ENCODE results near the gene PRKN. TPM values are rescaled to one million over a fixed set of nuclear protein-coding genes. Genes with fewer than 3 reads are reported as not detected.

PRKN gene
- total and polyA plus RNA-seq, 9 donors: 3.0 to 15.0 (median 9.2) TPM

DNA sequence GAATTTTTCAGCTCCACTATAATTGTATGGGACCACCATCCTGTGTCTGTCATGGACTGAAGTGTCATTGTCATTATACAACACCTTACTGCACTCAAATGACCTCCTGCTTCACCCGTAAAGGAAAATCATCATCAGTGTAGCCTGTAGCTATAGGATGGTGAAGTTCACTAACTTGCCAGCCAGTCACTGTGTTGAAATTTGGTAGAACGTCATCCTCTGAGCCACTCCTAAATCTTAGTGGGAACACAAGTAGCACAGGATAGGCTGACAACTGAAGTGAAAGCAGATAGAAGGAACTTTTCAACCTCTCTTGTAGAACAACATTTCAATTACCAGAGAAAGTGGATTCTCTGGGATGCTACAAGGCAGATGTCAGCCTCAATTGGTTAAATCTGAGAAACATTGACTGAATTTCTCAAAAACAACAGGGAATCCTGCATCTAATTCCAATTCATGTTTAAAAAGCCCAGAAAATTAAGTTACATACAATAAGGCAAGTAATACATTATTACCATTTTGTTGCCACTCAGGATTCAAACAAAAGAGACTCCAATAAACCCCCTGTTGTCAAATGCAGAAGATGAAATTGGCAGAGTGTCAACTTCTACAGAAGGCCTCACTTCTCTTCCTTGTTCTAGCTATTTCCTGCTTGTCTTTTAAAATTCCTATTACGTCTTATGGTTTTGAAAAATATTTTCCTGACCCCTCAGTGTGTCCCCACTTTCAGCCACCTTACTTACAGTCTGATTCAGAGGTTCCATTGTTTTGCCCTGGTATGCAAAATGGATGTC, 805.8 kb downstream of the PRKN start:
- H3K9me3 ChIP-seq: no peaks in the 10 kb centered on the region
- intact Hi-C loops (cut with DNase I): no loop called here
- no peak overlapping the region for H3K4me3 ChIP-seq
- H3K27ac ChIP-seq: no peak overlapping the region
- H3K27me3 ChIP-seq: no peaks in the 10 kb centered on the region
- H3K4me1 ChIP-seq (ENCODE audit: insufficient read depth): no peaks in the 10 kb centered on the region
- TF ChIP-seq, protein P1, sequence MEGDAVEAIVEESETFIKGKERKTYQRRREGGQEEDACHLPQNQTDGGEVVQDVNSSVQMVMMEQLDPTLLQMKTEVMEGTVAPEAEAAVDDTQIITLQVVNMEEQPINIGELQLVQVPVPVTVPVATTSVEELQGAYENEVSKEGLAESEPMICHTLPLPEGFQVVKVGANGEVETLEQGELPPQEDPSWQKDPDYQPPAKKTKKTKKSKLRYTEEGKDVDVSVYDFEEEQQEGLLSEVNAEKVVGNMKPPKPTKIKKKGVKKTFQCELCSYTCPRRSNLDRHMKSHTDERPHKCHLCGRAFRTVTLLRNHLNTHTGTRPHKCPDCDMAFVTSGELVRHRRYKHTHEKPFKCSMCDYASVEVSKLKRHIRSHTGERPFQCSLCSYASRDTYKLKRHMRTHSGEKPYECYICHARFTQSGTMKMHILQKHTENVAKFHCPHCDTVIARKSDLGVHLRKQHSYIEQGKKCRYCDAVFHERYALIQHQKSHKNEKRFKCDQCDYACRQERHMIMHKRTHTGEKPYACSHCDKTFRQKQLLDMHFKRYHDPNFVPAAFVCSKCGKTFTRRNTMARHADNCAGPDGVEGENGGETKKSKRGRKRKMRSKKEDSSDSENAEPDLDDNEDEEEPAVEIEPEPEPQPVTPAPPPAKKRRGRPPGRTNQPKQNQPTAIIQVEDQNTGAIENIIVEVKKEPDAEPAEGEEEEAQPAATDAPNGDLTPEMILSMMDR (IDR thresholded peaks at IDR 0.05): no peak
- no peak for TF ChIP-seq EP300 (IDR thresholded peaks at IDR 0.05)
- no peaks in the 10 kb centered on the region for H3K36me3 ChIP-seq
- 64 to 65% (median 65%) methylated on average over 3 of the region's 3 CpGs for WGBS, 3 donors
- DNase-seq: no peak

DNA sequence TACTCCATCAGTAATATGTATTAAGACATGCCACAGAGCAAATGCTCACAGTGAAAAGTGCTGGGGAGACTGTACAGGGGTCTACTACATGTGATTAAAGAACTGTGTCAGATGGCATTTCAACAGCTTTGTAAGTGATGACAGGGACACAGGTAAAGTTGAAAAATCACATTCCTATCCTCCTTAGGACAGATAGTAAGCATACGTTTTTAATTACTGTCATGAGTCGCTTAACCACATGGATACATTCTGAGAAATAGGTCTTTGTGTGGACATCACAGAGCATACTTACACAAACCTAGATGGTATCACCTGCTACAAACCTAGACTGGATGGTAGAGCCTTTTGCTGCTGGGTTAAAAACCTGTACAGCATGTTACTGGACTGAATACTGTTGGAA, 807.9 kb downstream of the PRKN start:
- no peaks in the 10 kb centered on the region for H3K27me3 ChIP-seq
- H3K4me3 ChIP-seq: no peak overlapping the region
- no peak for TF ChIP-seq EP300 (IDR thresholded peaks at IDR 0.05)
- TF ChIP-seq, protein P1 (IDR thresholded peaks at IDR 0.05): no peak
- no peak for TF ChIP-seq POLR2A (IDR thresholded peaks at IDR 0.05)
- no peak for DNase-seq
- intact Hi-C loops (cut with DNase I): no loop called here
- no peak overlapping the region for H3K27ac ChIP-seq
- H3K4me1 ChIP-seq (ENCODE audit: insufficient read depth): no peaks in the 10 kb centered on the region
- H3K9me3 ChIP-seq: no peaks in the 10 kb centered on the region
- 74 to 98% (median 91%) methylated on average over 2 of the region's 2 CpGs for WGBS, 3 donors
- no peaks in the 10 kb centered on the region for H3K36me3 ChIP-seq

DNA sequence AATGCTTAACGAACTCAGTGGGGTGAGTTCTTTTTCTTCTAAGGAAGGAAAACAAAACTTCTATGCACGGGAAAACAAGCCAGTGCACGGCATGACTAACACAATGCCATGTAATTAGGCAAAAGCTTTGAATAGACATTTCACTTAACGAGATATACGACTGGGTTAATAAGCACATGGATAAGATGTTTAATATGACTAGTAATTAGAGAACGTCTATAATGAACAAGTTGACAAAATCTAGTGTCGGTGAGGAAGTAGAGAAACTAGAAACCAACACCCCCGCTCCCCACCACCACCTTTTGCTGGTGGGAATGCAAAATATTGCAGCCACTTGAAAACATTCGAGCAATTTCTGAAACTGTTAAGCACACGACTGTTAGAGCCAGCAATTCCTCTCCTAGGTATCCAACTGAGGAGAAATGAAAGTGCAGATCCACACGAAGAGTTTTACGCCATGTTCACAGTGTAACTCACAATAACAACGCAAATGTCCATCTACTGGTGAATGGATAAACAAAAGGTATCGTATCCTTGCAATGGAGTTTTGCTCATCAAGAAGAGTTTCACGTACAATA, 808.8 kb downstream of the PRKN start:
- intact Hi-C loops (cut with DNase I): no loop called here
- Histone ChIP-seq H3K36me3 (no peaks in the 10 kb centered on the region), H3K4me3 (no peak overlapping the region), H3K9me3 (no peaks in the 10 kb centered on the region), H3K27ac (no peak overlapping the region), H3K4me1 (ENCODE audit: insufficient read depth) (no peaks in the 10 kb centered on the region), H3K27me3 (no peaks in the 10 kb centered on the region)
- TF ChIP-seq, protein P1 (IDR thresholded peaks at IDR 0.05): no peak
- WGBS, 3 donors: 77 to 85% (median 78%) methylated on average over 15 of the region's 15 CpGs
- no peak for DNase-seq

DNA sequence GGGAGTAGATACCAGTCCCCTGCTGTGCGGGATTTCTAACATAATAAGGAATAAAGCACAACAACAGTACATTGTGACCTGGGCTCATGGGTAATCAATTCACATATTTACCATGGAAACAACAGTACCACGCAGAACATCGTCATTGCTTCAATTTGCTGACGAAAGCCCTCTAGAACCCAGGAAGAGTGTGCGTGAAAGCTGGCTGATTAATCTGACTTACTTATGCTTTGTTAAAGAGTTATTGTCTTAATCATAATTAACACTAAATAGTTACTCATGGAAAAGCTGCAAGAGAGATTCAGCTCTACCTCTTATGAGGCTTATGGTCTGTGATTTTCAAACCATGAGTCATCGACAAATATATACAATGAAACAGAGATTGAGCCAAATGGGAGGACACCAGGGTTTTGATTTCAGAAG, 809.4 kb downstream of the PRKN start:
- no peaks in the 10 kb centered on the region for H3K9me3 ChIP-seq
- no peaks in the 10 kb centered on the region for H3K4me1 ChIP-seq (ENCODE audit: insufficient read depth)
- DNase-seq: no peak
- no peaks in the 10 kb centered on the region for H3K36me3 ChIP-seq
- TF ChIP-seq POLR2A (IDR thresholded peaks at IDR 0.05) (no peak), EP300 (IDR thresholded peaks at IDR 0.05) (no peak)
- TF ChIP-seq, protein P1 (IDR thresholded peaks at IDR 0.05): no peak
- H3K27me3 ChIP-seq: no peaks in the 10 kb centered on the region
- intact Hi-C loops (cut with DNase I): no loop called here
- no peak overlapping the region for H3K27ac ChIP-seq
- 85 to 94% (median 87%) methylated on average over 6 of the region's 6 CpGs for WGBS, 3 donors
- no peak overlapping the region for H3K4me3 ChIP-seq
